AG04449 (cell line): ENCODE results near the gene NSDHL.

Experiments
- CTCF ChIA-PET: fragments of 350-600 bp; formaldehyde crosslinking; extraction: SDS; loops from one replicate; lab custom pipeline; 2021; ENCODE audit warnings: antibody characterized with exemption; lab: Yijun Ruan, JAX
- POLR2A ChIA-PET: fragments of 400-600, 350-600 bp; formaldehyde crosslinking; extraction: SDS; loops from one replicate; lab custom pipeline; 2020; ENCODE audit warnings: antibody characterized with exemption, inconsistent platforms; lab: Yijun Ruan, JAX
- DNase-seq: peaks from one replicate; pipeline ENCODE4 v3.0.0-alpha.2; 2010; ENCODE audit warnings: low read depth, low spot score
- H3K4me3 ChIP-seq: 2 replicates; pipeline ENCODE4 v1.5.1; 2011; ENCODE audit warnings: low read depth, mild to moderate bottlenecking, control low read depth, low read length
- CTCF ChIP-seq: IDR thresholded peaks from one replicate; pipeline ENCODE4 v1.5.1; 2011; ENCODE audit warnings: mild to moderate bottlenecking, moderate library complexity, low read length, control low read depth, inconsistent platforms; ENCODE audit not compliant: insufficient read depth; ENCODE audit errors: missing control alignments

The NSDHL gene

GRCh38 chrX:152899874-152900719 lies 69.2 kb downstream of the NSDHL start:
- no peak overlapping the region for H3K4me3 ChIP-seq
- POLR2A ChIA-PET: no interaction called here
- TF ChIP-seq CTCF: no peak
- CTCF ChIA-PET: interaction anchor here (1.7 kb wide), 2 partner anchors 14 to 26 kb away, joined by 5 read pairs; no protein-coding TSS in a partner anchor
- DNase-seq: no peak

- DNase-seq: no peak
- no peak for TF ChIP-seq CTCF
- ChIA-PET POLR2A (no interaction called here), CTCF (interaction anchor here (1.7 kb wide), 1 partner anchor 25 kb away, joined by 5 read pairs; no protein-coding TSS in a partner anchor)
- H3K4me3 ChIP-seq: no peak overlapping the region
Observed at GRCh38 chrX:152900937-152901445, 70.1 kb downstream of the NSDHL start.

- CTCF ChIA-PET: interaction anchor here (1.0 kb wide), 1 partner anchor 24 kb away, joined by 3 read pairs; no protein-coding TSS in a partner anchor
- no peak overlapping the region for H3K4me3 ChIP-seq
- TF ChIP-seq CTCF: no peak
- no peak for DNase-seq
- POLR2A ChIA-PET: no interaction called here
Observed at GRCh38 chrX:152901816-152902501, 71.1 kb downstream of the NSDHL start.

- TF ChIP-seq CTCF: no peak
- no peak for DNase-seq
- POLR2A ChIA-PET: no interaction called here
- no peak overlapping the region for H3K4me3 ChIP-seq
- CTCF ChIA-PET: interaction anchor here (1.0 kb wide), 1 partner anchor 24 kb away, joined by 3 read pairs; no protein-coding TSS in a partner anchor
Observed at GRCh38 chrX:152902502-152902820, 71.6 kb downstream of the NSDHL start.

- TF ChIP-seq CTCF: no peak
- no peak overlapping the region for H3K4me3 ChIP-seq
- ChIA-PET CTCF (interaction anchor here (1.0 to 3.9 kb wide), 6 partner anchors 11 to 252 kb away, joined by 3 to 19 read pairs (median 10); no protein-coding TSS in a partner anchor), POLR2A (no interaction called here)
- DNase-seq: no peak
Observed at GRCh38 chrX:152903589-152903988, 72.7 kb downstream of the NSDHL start.
